ENCODE data around the gene STEEP1.

STEEP1 gene

DNA sequence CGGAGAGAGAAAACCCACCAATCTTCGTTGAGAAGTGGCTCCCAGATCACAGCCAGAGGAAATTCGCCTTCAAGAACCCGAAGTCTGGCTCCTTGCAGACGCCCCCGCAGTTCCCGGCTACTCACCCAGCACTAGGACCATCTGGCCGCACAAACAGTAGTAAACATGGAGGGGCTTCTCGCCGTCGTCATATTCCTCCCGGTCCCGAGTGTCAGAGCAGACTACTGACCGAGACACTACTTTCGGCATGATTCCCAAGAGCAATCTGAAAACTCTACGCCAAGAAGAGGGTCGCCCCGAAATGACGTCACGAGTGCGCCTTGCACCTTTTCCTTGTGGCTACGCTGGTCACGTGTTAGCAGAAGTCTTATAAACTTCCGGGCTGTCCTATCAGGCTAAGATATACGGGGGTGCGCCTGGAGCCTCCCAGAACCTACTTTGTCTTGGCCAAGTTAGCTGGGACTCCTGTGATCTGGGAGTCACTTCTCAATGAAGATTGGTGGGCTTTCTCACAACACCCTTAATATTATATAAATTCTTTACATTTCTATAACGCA is at the start of gene STEEP1:
STEEP1 (minus strand) TSS at position 303 of the 557 bp plus-strand sequence; CDS start at position 249, 54 bp downstream.
- DNase-seq = peak; percentile 81 to 92

DNA sequence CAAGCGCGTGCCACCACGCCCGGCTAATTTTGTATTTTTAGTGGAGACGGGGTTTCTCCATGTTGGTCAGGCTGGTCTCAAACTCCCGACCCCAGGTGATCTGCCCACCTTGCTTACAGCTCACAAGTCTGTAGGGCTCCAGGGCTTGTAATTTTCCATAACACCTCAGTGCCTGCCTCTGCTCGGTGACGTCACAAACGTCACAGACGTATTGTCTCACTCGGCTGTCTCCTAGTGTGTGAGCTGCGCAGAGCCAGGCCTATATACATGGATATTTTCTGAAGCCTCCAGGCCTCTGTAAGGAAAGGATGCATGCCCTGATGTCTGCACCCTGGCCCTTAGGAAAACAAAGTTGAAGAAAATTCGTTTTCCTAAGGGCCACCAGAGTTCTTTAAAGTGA is 49.6 kb upstream of the STEEP1 start:
- no peak for DNase-seq

DNA sequence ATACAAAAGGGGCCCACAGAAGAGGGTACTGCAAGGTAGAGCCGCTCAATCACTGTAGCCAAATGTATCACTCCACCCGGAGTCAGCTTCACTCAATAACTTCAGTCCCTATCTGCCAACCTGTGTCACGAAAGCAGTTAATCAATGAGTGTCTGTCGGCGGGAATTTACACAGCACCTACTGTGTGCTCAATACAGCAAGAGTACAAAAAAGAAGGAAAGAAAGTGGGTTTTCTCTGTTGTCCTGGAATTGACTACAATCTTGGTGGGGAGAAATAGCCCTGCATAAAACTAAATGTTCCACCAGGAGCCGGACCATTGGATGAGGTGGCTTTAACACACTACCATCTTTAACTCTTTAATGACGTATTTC is 41.8 kb upstream of the STEEP1 start:
- DNase-seq = no peak

DNA sequence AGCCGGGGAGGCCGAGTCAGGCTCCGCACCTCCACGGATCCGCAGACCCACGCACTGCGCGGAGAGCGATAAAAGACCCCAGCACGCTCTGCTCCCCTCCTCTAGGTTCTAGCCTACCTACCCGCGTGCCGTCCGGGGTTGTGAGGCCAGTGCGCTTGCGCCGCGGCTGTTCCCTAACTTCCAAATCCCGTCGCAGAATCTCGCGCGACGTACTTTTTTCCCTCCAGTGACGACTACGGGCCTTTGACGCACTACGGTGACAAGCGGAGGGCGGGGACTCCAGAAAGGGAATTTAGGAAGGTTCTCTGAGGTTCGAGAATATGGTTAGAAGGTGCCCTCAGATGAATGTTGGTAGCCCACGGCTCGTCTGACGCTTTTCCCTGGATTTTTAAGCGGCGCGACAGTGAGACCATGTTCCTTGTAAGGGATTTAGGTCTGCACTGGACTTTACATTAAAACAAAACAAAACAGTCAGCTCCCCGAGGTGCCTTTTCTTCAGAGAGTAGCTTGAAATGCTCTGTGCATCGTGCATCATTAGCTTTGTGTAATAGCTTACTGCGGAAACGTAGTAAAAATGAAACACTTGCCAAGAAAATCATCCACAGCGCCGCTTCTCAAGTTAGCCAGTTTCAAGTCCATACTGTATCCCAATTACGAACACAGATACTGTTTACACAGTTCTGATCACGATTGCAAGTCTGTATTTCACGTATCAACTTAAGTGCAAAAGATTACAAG is 41.2 kb upstream of the STEEP1 start, which contains the start of gene NKRF:
NKRF (minus strand) TSS at position 145 of the 738 bp plus-strand sequence.
- peak; percentile 85 to 92 for DNase-seq

DNA sequence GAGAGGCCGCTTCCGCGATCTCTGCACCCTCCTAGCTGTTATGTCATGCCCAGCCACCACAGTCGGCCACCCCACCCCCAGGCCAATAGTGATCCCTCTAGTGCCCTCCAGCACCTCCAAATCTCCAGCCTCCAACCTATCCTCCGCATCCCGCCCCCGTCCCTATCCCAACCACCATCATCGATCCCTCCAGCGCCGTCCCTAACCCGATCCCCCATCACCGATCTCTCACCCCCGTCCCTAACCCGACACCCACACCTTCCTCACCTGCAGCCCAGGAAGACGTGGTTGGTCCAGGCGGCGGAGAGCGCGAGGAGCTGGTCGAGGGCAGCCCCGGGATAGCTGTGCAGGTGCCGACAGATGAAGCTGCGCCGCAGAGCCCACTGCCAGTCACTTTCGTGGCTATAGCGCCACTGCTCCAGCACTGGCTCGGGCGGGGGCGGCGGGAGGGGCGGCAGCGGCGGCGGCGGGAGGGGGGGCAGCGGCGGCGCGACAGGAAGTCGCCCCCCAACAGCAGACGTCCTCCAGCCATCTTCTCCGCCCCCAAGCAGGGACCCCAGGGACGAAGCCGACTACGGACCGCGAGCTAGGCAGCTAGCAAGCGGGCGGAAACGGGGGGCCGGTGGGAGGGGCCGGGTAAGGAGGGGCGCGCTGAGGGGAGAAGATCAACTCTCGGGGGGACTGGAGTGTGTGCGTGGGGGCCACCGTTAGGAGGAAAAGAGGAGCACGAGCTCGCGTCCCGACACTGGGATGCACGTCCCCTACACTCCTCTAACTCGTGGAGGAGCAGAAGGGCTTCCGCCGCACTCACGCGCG is 40.5 kb upstream of the STEEP1 start:
- DNase-seq = peak in 1 of 2 experiments; percentile 24

DNA sequence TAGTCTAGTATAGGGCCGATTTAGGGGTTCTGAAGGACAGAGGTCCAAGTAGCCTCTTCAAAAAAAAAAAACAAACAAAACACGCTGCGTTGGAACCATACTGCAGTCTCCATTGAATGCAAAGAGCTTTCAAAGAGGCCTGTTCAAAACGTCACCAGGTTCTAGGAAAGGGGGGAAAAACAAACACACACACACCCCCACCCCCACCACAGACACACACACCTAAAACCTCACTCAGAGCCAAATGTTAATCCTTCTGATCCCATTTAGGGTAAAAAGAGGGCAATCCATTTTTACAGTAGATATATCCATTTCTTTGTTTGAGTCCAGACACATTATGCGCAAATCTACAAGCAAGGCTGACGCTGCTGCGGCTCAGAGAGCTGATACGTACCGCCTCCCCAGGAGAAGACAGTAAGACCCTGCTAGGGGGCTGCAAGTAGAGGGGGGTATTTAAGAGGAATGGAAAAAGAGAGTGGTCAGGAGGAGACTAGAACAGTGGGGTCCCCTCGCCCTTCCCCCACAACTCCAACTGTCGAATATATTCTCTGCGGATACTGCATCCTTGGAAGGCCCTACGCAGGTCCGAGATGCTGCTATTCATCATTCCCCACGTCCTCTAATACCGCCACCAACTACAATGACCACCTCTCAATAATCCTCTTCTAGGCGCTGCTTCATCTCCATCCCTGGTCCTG is 39.7 kb upstream of the STEEP1 start:
- no peak for DNase-seq

DNA sequence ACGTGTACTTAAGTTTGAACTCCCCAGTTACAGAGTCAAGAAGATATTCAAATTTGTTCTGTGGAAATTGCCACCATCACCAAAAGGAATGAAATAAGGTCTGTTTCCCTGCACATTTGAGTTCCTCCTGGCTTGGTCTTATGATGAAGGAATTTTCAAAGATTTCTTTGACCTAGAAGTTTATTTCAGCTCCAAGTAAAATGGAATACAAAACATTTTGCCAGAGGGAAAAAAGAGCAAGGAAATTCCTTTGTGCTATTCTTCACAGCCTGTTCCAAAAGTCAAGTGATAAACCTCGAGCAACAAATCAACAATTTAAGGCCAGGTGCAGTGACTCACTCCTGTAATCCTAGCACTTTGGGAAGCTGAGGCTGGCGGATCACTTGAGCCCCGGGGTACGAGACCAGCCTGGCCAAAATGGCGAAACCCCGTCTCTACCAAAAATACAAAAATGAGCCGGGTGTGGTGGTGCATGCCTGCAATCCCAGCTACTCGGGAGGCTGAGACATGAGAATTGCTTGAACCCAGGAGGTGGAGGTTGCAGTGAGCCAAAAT is 37.6 kb upstream of the STEEP1 start:
- DNase-seq = no peak

DNA sequence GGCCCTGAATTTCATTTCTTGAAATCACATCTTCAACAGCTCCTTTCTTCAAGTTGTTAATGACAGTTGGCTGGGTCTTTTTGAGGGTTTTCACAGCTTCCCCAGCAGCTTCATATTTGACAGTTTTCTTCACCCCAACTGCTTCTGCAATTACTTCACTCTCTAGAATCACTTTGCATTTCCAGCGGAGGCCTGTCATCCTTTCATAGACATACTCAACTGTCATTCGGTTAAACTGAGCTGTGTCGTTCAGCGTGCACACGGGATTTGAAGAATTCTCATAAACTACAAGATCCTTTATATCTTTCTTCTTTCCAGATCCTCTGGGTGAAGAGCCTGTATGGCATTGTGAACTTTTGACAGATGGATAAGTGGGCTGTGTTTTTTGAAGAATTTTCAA is 24.6 kb upstream of the STEEP1 start:
- no peak for DNase-seq

DNA sequence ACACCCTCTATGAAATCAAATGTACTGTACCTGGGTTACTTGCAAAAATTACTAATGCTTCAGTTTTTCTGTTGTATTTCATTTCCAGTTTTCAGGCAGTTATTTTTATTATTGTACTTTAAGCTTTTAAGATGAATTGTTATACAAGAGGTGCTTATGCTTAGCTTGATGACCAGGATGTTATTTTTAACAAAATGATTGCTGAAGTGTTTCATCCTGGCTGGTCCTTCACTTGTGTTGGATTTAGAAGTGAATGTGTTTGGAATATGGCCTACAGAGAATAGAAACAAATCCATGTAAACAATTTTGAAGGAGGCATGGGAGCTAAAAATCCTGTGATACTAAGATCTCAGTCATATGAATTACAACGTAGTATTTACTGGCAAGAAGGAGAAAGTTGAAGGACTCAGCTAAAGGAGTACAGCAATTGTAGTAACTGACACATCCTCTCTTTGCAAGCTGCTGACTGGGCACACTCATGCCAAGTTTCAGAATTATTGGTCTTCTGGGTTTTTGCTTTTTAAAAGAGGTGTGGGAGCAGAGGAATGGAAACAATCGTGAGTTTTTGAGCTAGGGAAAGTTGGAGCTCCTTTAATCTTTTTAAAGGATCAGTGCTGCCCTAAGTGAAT is 18.3 kb upstream of the STEEP1 start:
- DNase-seq = no peak

DNA sequence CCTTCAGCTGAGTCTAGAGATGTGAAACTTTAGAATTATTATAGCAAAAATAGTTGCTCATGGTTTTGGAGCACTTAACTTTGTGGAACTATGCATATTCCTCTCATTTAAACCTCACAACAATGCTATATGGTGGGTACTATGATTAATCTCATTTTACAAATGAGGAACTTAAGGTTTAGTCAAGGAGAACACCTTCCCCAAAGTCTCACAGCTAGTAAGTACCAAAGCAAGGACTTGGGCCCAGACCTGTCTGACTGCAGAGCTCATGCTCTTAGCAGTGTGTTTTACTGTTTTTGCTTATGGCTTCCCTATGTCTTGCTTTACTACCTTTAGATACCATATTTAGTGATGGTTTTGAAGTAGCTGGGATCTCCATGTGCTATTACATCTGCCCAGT is 14.2 kb upstream of the STEEP1 start:
- no peak for DNase-seq

DNA sequence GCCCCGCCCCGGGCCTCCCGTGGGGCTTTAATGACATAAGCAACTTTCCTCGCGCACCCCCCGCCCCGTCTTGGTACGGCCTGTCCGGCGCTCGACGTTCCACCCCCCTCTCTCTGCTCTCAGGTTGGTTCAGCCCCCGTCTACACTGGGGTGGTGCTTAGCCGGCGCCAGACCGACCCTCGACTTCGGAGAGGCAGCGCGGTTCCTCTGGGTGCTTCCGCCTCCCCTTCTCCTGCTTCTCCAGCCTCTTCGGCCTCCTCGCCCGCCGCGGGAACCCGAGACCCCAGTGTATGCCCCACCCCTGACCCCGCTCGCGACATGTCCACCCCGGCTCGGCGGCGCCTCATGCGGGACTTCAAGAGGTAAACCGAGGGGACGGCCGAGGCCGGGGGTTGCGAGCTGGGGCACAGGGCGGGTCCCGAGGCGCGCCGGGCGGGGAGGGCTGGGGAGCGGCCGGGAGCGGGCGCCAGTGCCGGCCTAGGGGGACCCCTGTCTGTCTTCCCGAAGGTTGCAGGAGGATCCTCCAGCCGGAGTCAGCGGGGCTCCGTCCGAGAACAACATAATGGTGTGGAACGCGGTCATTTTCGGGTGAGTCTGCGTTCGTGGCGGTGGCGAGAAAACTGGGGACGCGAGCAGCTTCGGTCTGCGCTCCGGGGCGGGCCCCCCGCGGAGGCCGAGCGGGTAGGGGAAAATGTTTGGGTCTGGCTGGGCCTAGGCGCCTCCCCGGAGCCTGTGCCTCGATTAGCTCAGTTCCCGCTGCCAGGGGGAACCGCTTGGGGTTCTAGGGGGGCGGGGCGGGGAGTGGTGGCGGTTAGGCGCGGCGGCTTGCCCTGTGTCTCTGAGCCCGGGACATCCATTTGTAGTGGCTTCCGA is 9.4 kb upstream of the STEEP1 start, which contains the start of gene UBE2A:
UBE2A (plus strand) TSS at position 170 of the 873 bp plus-strand sequence; CDS start at position 319, 149 bp downstream.
- peak; percentile 73 to 83 for DNase-seq

DNA sequence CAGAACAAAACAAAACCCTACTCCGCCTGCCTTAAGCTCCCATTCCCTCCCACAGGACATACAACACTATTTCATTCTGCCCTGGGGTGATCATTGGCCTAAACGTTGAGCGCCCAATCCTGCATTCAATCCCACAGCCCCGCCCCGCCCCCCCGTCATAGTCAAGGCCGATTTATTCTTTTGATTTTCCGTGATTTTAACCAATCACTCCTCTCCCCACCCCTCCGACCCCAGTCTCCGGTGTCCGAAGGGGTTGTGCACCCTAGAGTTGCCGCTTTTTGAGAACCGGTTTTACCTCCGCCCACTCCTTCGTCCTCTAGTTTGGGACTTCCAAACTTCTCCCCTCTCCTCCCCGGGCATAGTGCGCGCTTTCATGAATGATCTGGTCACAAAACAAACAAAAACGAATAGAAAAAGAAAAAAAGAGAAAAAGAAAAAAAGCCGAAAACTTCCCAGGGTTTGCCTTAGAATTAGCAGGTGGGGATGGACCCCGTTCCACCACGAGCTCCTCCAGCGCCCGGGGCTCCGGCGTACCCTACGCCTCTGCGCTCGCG is 8.7 kb upstream of the STEEP1 start:
- DNase-seq = no peak

DNA sequence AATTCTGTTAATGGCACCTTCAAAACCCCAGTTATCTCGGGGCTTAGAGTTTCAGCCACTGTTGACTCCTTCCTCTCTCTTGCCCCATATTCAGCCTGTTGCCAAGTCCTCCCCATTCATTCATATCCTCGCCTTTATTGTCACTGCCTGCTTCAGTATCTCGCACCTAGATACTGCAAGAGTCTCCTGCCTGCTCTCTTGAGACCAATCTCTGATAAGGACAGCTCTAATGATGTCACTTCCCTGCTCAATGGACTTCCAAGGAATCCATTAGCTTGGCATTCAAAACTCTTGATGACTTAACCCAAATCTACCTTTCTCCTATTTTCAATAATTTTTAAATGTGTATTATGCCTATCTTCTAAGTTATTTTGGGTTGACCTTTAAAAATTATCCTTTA is 8.0 kb upstream of the STEEP1 start:
- DNase-seq = no peak

DNA sequence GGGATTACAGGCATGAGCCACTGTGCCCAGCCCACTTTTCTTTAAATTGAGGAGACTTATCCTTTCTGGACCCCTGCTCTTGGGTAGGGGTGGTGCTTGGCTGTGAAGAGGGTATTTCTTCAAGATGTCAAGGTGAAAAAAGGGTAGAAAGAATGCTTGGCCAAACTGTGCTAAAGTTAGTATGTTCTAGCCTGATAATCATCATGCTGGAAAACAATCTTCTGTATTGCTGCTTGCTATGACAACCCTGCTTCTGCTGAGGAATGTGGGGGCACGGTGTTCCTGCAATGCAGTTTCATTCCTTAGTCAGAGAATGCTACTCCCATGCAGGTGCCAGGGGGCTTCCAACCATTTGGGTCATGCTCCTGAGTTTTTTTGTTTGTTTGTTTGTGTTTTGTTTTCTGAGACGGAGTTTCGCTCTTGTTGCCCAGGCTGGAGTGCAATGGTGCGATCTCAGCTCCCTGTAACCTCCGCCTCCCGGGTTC is 5.2 kb upstream of the STEEP1 start:
- DNase-seq = no peak

DNA sequence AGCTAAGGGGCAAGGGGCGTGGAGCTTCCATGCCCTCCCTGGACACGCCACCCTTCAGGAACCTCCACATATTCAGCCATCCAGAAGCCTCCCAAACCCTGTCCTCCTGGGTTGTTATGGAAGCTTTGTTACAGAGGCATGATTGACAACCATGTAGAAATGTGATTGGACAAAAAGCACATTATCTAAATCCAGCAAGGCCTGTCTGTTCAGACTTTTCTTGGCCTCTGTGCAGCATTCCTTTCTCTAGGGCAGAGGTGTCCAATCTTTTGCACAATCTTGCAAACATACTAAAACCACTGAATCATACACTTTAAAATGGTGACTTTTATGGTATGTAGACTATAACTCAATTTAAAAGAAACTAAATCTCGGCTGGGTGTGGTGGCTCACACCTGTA is 12.7 kb downstream of the STEEP1 start:
- no peak for DNase-seq

DNA sequence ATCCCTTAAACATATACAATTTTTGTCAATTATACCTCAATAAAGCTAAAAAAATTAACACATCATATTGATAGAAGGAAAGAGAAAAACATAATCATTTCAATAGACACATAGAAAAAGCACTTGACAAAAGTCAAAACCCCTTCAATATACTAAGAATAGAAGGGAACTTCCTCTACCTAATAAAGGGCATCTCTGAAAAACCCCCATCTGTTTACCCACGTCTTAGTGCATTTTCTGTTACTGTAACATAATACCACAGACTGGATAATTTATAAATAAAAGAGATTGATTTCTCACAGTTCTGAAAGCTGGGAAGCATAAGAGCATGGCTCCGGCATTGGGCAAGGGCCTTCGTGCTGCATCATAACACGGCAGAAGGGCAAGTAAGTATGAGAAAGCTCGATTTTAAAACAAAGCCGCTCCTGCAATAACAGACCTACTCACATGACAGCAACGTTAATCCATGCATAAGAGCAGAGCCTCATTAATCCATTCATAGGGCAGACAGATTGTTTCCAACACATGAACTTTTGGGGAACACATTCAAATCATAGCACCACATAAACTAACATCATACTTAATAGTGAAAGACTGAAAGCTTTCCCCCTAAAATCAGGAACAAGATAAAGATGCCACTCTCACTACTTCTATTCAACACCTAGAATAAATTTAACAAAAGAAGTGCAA is 15.7 kb downstream of the STEEP1 start:
- DNase-seq = no peak

DNA sequence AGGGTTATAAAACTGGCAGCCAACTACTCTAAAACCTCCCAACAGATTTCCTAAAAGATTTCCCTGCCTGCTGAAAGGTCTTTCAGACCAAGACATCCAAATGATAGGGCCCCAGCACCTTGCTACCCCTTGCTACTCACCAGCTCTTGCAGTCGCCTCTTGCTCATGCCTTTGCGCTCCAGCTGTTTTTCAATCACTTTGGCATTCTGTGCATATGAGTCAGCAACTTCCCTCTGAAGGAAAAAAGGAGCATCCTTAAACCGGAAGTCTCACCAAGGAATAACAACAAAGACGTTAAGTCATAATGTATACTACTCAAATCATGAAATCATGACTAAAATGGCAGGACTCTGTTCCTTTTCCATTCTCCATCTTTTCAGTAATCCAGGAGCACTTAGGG is 24.0 kb downstream of the STEEP1 start:
- no peak for DNase-seq

DNA sequence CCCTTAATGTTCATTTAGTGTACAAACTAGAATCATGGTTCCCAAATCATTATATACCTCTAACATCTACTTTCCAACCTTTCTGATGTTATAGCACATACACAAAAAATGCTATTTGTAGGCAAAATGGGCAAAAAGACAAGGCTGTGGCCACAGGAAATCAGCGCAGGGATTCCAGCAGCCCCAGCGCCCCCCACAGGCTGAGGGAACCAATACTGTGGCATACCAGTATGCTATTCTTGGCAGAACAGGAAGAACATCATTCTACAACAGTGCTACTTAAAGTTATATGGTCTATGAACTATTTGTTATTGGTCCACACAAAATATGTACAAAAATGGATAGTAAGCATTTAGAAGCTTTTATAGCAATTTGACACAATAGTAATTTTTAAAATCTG is 25.3 kb downstream of the STEEP1 start:
- no peak for DNase-seq

DNA sequence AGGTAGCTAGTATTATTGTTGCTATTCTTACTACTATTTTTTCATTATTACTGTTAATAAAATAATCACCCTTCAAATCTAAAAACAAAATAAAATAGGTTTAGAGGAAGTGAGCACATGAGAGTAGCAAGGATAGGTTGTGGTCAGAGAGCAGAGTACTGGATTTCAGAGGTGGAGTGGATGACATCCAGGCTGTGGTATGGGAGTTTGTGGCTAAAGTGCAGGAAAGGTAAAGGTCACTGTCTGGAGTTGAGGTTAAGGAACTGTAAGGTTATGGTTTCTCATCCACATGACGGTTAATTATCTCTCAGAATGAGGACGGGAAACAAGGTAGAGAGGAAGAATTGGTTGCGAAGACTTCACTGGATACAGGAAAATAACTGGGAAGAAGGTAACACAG is 27.7 kb downstream of the STEEP1 start:
- DNase-seq = no peak
